GM12878 (cell line): ENCODE measurements around the gene OR52M1.

Source experiments
- CTCF ChIP-seq, 3 experiments: IDR thresholded peaks in 2 of 3; conservative IDR thresholded peaks in 1 of 3; 2 replicates each; pipeline ENCODE4 v1.5.1; 2011; ENCODE audit warnings: low read depth in 3 of 3, low read length in 3 of 3, mild to moderate bottlenecking in 3 of 3, control low read depth in 2 of 3, moderate library complexity in 2 of 3, inconsistent platforms in 1 of 3, mixed read lengths in 1 of 3; ENCODE audit not compliant: control insufficient read depth in 2 of 3, insufficient read depth in 1 of 3; ENCODE audit errors: extremely low read depth in 1 of 3
- REST ChIP-seq: IDR thresholded peaks from 2 replicates; pipeline ENCODE4 v1.6.1; 2012; ENCODE audit warnings: mild to moderate bottlenecking, low read depth, low read length

- TF ChIP-seq REST (no peak), CTCF (IDR thresholded peaks at IDR 0.05 in 2 of 3, conservative IDR thresholded peaks at IDR 0.05 in 1 of 3; ENCODE audit: control insufficient read depth in 2 of 3, extremely low read depth in 1 of 3, insufficient read depth in 1 of 3, low read depth in 3 of 3, low read length in 3 of 3) (no peak)
These were observed 1.4 kb upstream of the OR52M1 start for GRCh38 chr11:4543561-4543960.
